Measurements from ENCODE around the gene VSIG4.

Gene VSIG4

GRCh38 chrX:66007851-66008250 is 32.0 kb downstream of the VSIG4 start:
- no peak overlapping the region for H3K4ac ChIP-seq (ENCODE audit: low read length)
- H4K8ac ChIP-seq (ENCODE audit: low read depth, low read length) = no peak overlapping the region
- H2BK120ac ChIP-seq (ENCODE audit: low read depth, low read length) = no peak overlapping the region
- H3K4me1 ChIP-seq (ENCODE audit: control insufficient read depth in 2 of 2, insufficient read depth in 1 of 2, low read depth in 1 of 2, low read length in 2 of 2) = no peaks in the 10 kb centered on the region
- no peak overlapping the region for H2BK5ac ChIP-seq (ENCODE audit: low read length)
- no peak overlapping the region for H4K91ac ChIP-seq (ENCODE audit: low read depth, low read length, poor library complexity)
- no peak overlapping the region for H2AFZ ChIP-seq (ENCODE audit: low read length)
- H3K36me3 ChIP-seq (replicated peaks in 1 of 2; ENCODE audit: control insufficient read depth in 2 of 2, insufficient read depth in 2 of 2, low read length in 2 of 2) = no peaks in the 10 kb centered on the region
- H2AK5ac ChIP-seq (ENCODE audit: low read depth, low read length) = no peak overlapping the region
- H3K9ac ChIP-seq (ENCODE audit: low read depth, low read length, poor library complexity) = no peak overlapping the region
- no peak overlapping the region for H3K4me2 ChIP-seq (ENCODE audit: insufficient read depth, low read length, poor library complexity, severe bottlenecking)
- no peak overlapping the region for H3K18ac ChIP-seq (ENCODE audit: low read length)
- H3K14ac ChIP-seq (ENCODE audit: low read length) = no peak overlapping the region
- no peak overlapping the region for H3K4me3 ChIP-seq (ENCODE audit: low read length in 2 of 2)
- H3K9me3 ChIP-seq (replicated peaks in 1 of 2; ENCODE audit: control insufficient read depth in 2 of 2, insufficient read depth in 1 of 2, low read depth in 1 of 2, low read length in 2 of 2) = no peaks in the 10 kb centered on the region
- H3K27me3 ChIP-seq (ENCODE audit: control insufficient read depth in 3 of 3, insufficient read depth in 3 of 3, low read depth in 1 of 3, low read length in 3 of 3) = no peaks in the 10 kb centered on the region
- no peak overlapping the region for H3K27ac ChIP-seq (replicated peaks; ENCODE audit: low read length)
- no peak overlapping the region for H2BK12ac ChIP-seq (ENCODE audit: low read length)
- no peak for DNase-seq (ENCODE audit: low spot score)
- H3K79me1 ChIP-seq (ENCODE audit: low read depth, low read length) = no peaks in the 10 kb centered on the region
- H3K23ac ChIP-seq (ENCODE audit: low read depth, low read length, poor library complexity) = no peak overlapping the region
- H2BK15ac ChIP-seq (ENCODE audit: low read length) = no peak overlapping the region

GRCh38 chrX:66005830-66006449 is 33.9 kb downstream of the VSIG4 start:
- Histone ChIP-seq H3K4me2 (ENCODE audit: insufficient read depth, low read length, poor library complexity, severe bottlenecking) (no peak overlapping the region), H3K18ac (ENCODE audit: low read length) (no peak overlapping the region), H3K36me3 (replicated peaks in 1 of 2; ENCODE audit: control insufficient read depth in 2 of 2, insufficient read depth in 2 of 2, low read length in 2 of 2) (no peaks in the 10 kb centered on the region), H2BK5ac (ENCODE audit: low read length) (no peak overlapping the region), H3K27me3 (ENCODE audit: control insufficient read depth in 3 of 3, insufficient read depth in 3 of 3, low read depth in 1 of 3, low read length in 3 of 3) (no peaks in the 10 kb centered on the region), H3K4me1 (ENCODE audit: control insufficient read depth in 2 of 2, insufficient read depth in 1 of 2, low read depth in 1 of 2, low read length in 2 of 2) (no peaks in the 10 kb centered on the region), H3K9me3 (replicated peaks in 1 of 2; ENCODE audit: control insufficient read depth in 2 of 2, insufficient read depth in 1 of 2, low read depth in 1 of 2, low read length in 2 of 2) (no peaks in the 10 kb centered on the region), H2AK5ac (ENCODE audit: low read depth, low read length) (no peak overlapping the region), H3K23ac (ENCODE audit: low read depth, low read length, poor library complexity) (no peak overlapping the region), H4K91ac (ENCODE audit: low read depth, low read length, poor library complexity) (no peak overlapping the region), H3K9ac (ENCODE audit: low read depth, low read length, poor library complexity) (no peak overlapping the region), H3K4me3 (ENCODE audit: low read length in 2 of 2) (no peak overlapping the region), H2BK120ac (ENCODE audit: low read depth, low read length) (no peak overlapping the region), H3K14ac (ENCODE audit: low read length) (no peak overlapping the region), H2BK12ac (ENCODE audit: low read length) (no peak overlapping the region), H4K8ac (ENCODE audit: low read depth, low read length) (no peak overlapping the region), H2BK15ac (ENCODE audit: low read length) (no peak overlapping the region), H3K27ac (replicated peaks; ENCODE audit: low read length) (no peak overlapping the region), H3K79me1 (ENCODE audit: low read depth, low read length) (no peaks in the 10 kb centered on the region), H2AFZ (ENCODE audit: low read length) (no peak overlapping the region), H3K4ac (ENCODE audit: low read length) (no peak overlapping the region)
- WGBS, 2 donors (ENCODE audit: extremely low coverage in 2 of 2, insufficient read length in 2 of 2, insufficient replicate concordance in 1 of 2) = no CpG with 5 or more reads among the region's 4 CpGs
- DNase-seq (ENCODE audit: low spot score) = no peak

- no peak overlapping the region for H3K4ac ChIP-seq (ENCODE audit: low read length)
- no peak for DNase-seq (ENCODE audit: low spot score)
- H3K9ac ChIP-seq (ENCODE audit: low read depth, low read length, poor library complexity) = no peak overlapping the region
- H2AK5ac ChIP-seq (ENCODE audit: low read depth, low read length) = no peak overlapping the region
- H2BK12ac ChIP-seq (ENCODE audit: low read length) = no peak overlapping the region
- no peak overlapping the region for H3K4me2 ChIP-seq (ENCODE audit: insufficient read depth, low read length, poor library complexity, severe bottlenecking)
- H4K91ac ChIP-seq (ENCODE audit: low read depth, low read length, poor library complexity) = no peak overlapping the region
- H2BK120ac ChIP-seq (ENCODE audit: low read depth, low read length) = no peak overlapping the region
- no peak overlapping the region for H3K4me3 ChIP-seq (ENCODE audit: low read length in 2 of 2)
- H3K4me1 ChIP-seq (ENCODE audit: control insufficient read depth in 2 of 2, insufficient read depth in 1 of 2, low read depth in 1 of 2, low read length in 2 of 2) = no peaks in the 10 kb centered on the region
- H3K27ac ChIP-seq (replicated peaks; ENCODE audit: low read length) = no peak overlapping the region
- no peaks in the 10 kb centered on the region for H3K9me3 ChIP-seq (replicated peaks in 1 of 2; ENCODE audit: control insufficient read depth in 2 of 2, insufficient read depth in 1 of 2, low read depth in 1 of 2, low read length in 2 of 2)
- no peak overlapping the region for H3K23ac ChIP-seq (ENCODE audit: low read depth, low read length, poor library complexity)
- no peak overlapping the region for H3K18ac ChIP-seq (ENCODE audit: low read length)
- H2BK5ac ChIP-seq (ENCODE audit: low read length) = no peak overlapping the region
- H2BK15ac ChIP-seq (ENCODE audit: low read length) = no peak overlapping the region
- WGBS, 2 donors (ENCODE audit: extremely low coverage in 2 of 2, insufficient read length in 2 of 2, insufficient replicate concordance in 1 of 2) = no CpG with 5 or more reads among the region's 1 CpG
- H3K79me1 ChIP-seq (ENCODE audit: low read depth, low read length) = no peaks in the 10 kb centered on the region
- H3K36me3 ChIP-seq (replicated peaks in 1 of 2; ENCODE audit: control insufficient read depth in 2 of 2, insufficient read depth in 2 of 2, low read length in 2 of 2) = no peaks in the 10 kb centered on the region
- H3K14ac ChIP-seq (ENCODE audit: low read length) = no peak overlapping the region
- H3K27me3 ChIP-seq (ENCODE audit: control insufficient read depth in 3 of 3, insufficient read depth in 3 of 3, low read depth in 1 of 3, low read length in 3 of 3) = no peaks in the 10 kb centered on the region
- H2AFZ ChIP-seq (ENCODE audit: low read length) = no peak overlapping the region
- no peak overlapping the region for H4K8ac ChIP-seq (ENCODE audit: low read depth, low read length)
Measured at GRCh38 chrX:66004928-66005829, 34.7 kb downstream of the VSIG4 start.

- H3K4me2 ChIP-seq (ENCODE audit: insufficient read depth, low read length, poor library complexity, severe bottlenecking) = no peak overlapping the region
- no peak overlapping the region for H2AK5ac ChIP-seq (ENCODE audit: low read depth, low read length)
- H3K36me3 ChIP-seq (replicated peaks in 1 of 2; ENCODE audit: control insufficient read depth in 2 of 2, insufficient read depth in 2 of 2, low read length in 2 of 2) = no peaks in the 10 kb centered on the region
- no peaks in the 10 kb centered on the region for H3K4me1 ChIP-seq (ENCODE audit: control insufficient read depth in 2 of 2, insufficient read depth in 1 of 2, low read depth in 1 of 2, low read length in 2 of 2)
- no peak overlapping the region for H2BK15ac ChIP-seq (ENCODE audit: low read length)
- H3K9ac ChIP-seq (ENCODE audit: low read depth, low read length, poor library complexity) = no peak overlapping the region
- no peak overlapping the region for H2BK120ac ChIP-seq (ENCODE audit: low read depth, low read length)
- H2BK12ac ChIP-seq (ENCODE audit: low read length) = no peak overlapping the region
- no peak overlapping the region for H3K27ac ChIP-seq (replicated peaks; ENCODE audit: low read length)
- H3K79me1 ChIP-seq (ENCODE audit: low read depth, low read length) = no peaks in the 10 kb centered on the region
- no peak overlapping the region for H4K8ac ChIP-seq (ENCODE audit: low read depth, low read length)
- WGBS, 2 donors (ENCODE audit: extremely low coverage in 2 of 2, insufficient read length in 2 of 2, insufficient replicate concordance in 1 of 2) = no CpG with 5 or more reads among the region's 11 CpGs
- H3K18ac ChIP-seq (ENCODE audit: low read length) = no peak overlapping the region
- H2AFZ ChIP-seq (ENCODE audit: low read length) = no peak overlapping the region
- H3K4me3 ChIP-seq (ENCODE audit: low read length in 2 of 2) = no peak overlapping the region
- H4K91ac ChIP-seq (ENCODE audit: low read depth, low read length, poor library complexity) = no peak overlapping the region
- H3K27me3 ChIP-seq (ENCODE audit: control insufficient read depth in 3 of 3, insufficient read depth in 3 of 3, low read depth in 1 of 3, low read length in 3 of 3) = no peaks in the 10 kb centered on the region
- H3K23ac ChIP-seq (ENCODE audit: low read depth, low read length, poor library complexity) = no peak overlapping the region
- H3K9me3 ChIP-seq (replicated peaks in 1 of 2; ENCODE audit: control insufficient read depth in 2 of 2, insufficient read depth in 1 of 2, low read depth in 1 of 2, low read length in 2 of 2) = no peaks in the 10 kb centered on the region
- H2BK5ac ChIP-seq (ENCODE audit: low read length) = no peak overlapping the region
- no peak overlapping the region for H3K14ac ChIP-seq (ENCODE audit: low read length)
- DNase-seq (ENCODE audit: low spot score) = no peak
- H3K4ac ChIP-seq (ENCODE audit: low read length) = no peak overlapping the region
Measured at GRCh38 chrX:66002824-66003680, 36.8 kb downstream of the VSIG4 start.

All from neuronal stem cell (in vitro differentiated cells).